Erythroblast (primary cell): Measurements from ENCODE around the gene ITGB1.

Experiments
- GATA1 ChIP-seq: IDR thresholded peaks from 2 replicates; pipeline ENCODE4 v1.6.1; 2011; ENCODE audit warnings: low read depth, mild to moderate bottlenecking, control low read depth, low read length, moderate library complexity
- POLR2A ChIP-seq: IDR thresholded peaks from 2 replicates; pipeline ENCODE4 v1.6.1; 2011; ENCODE audit warnings: mild to moderate bottlenecking, low read length

DNA sequence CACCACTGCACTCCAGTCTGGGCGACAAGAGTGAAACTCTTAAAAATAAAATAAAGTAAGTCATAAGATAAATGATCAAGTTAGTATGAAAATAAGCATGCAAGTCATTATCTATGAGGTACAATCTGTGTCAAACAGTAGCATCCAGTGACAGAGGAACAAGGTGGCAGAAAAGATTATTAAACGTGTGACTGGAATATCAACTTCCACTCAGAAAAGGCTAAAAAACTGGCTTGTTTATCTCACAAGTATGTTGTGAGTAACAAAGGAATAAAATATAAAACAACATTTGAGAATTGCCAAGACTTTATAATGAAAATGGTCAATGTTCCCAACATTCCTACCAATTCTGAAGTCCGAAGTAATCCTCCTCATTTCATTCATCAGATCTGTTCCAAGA lies 30.3 kb downstream of the ITGB1 start:
- no peak for TF ChIP-seq POLR2A
- no peak for TF ChIP-seq GATA1
